AG04450 (cell line): Measurements from ENCODE around the gene CEP120. TPM values are rescaled to one million over a fixed set of nuclear protein-coding genes. Genes with fewer than 3 reads are reported as not detected.
A peak's percentile ranks its signal among the peaks of the same experiment; 100 is the strongest.
"Not testable (repeated sequence)": the region's sequence is repeated elsewhere in the genome, so short reads cannot be mapped to it uniquely, and the experiment has no call there.

ENCODE experiments used
- CTCF ChIA-PET: fragments of 300-600, 350-600 bp; formaldehyde crosslinking; extraction: SDS; loops from one replicate; lab custom pipeline; 2022; ENCODE audit warnings: antibody characterized with exemption, inconsistent platforms; lab: Charles Lee
- POLR2A ChIA-PET: fragments of 350-600 bp; formaldehyde crosslinking; extraction: SDS; loops from one replicate; lab custom pipeline; 2021; ENCODE audit warnings: antibody characterized with exemption, inconsistent platforms; lab: Yijun Ruan, JAX
- DNase-seq: peaks from one replicate; pipeline ENCODE4 v3.0.0-alpha.2; 2011; ENCODE audit warnings: low read depth, low spot score
- H3K27ac ChIP-seq: one replicate; pipeline ENCODE4 v1.5.1; 2012; ENCODE audit warnings: low read depth, low read length, control low read depth
- H3K27me3 ChIP-seq: one replicate; pipeline ENCODE4 v1.6.0; 2012; ENCODE audit warnings: low read length; ENCODE audit not compliant: control insufficient read depth, insufficient read depth
- H3K4me3 ChIP-seq: 2 replicates; pipeline ENCODE4 v1.5.1; 2011; ENCODE audit warnings: mild to moderate bottlenecking, low read depth, low read length, control low read depth
- H3K9me3 ChIP-seq: 2 replicates; pipeline ENCODE4 v1.5.1; 2012; ENCODE audit warnings: low read length; ENCODE audit not compliant: control insufficient read depth, insufficient read depth
- CTCF ChIP-seq: IDR thresholded peaks from 2 replicates; pipeline ENCODE4 v1.5.1; 2011; ENCODE audit warnings: low read depth, low read length, control low read depth, inconsistent platforms
- polyA minus RNA-seq: library from RNA; depleted of rRNA, polyadenylated mRNA; stranded (reverse); fragments of >200 nt; gene quantifications from 2 replicates; pipeline ENCODE4 v1.2.3, GENCODE V29; 2011; rRNA and poly(A)+ RNA removed
- polyA plus RNA-seq: library from polyadenylated mRNA; depleted of rRNA; stranded (reverse); fragments of >200 nt; gene quantifications from 2 replicates; pipeline ENCODE4 v1.2.3, GENCODE V29; 2011; rRNA removed

The CEP120 gene
- polyA plus RNA-seq (20.0 and 27.2 TPM in 2 replicates), polyA minus RNA-seq (37.3 and 39.5 TPM in 2 replicates)

DNA sequence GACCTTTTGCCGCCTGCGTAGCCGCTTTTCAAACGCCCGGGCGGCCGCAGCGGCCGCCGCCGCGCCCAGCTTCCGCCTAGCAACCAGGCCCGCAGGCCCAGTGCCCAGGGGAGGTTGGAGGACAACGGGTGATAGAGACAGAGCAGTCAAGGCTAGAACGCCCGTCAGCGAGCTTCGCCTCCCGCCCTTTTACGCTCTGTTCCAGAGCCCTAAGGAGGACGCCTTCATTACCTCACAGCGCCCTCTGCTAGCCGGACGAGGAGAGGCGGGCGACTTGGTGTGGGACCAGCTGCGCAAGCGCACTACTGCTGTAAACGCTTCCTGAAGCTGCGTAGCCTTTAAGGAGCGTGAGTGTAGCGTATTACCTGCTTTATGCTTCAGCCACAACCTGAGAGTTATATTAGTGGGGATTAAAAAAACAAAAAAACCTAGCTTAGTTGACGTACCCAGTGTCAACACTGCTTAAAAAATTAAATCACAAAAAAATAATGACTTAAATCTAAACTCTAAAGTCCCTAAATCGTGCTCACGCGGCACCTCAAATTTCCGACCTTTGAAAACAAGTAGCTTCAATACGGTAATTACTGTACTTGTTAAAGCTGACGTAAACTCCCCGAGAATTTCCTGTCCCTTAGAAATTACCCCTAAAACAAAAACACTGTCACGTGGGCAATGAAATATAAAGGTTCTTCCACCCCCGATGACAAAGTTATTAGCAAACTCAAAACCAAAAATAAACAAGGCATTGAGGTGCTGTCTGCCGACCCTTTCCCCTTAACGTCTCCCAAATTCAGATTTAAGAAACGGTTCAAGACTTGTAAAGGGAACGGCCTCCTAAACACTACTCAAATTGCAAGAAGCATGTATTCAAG, at the start of gene CEP120:
TSS of gene CEP120 (minus strand) at position 126 of the 872 bp plus-strand sequence. CDS start 405 bp downstream, outside the sequence.
- POLR2A ChIA-PET, result interaction anchor here (0.7 to 2.0 kb wide), 7 partner anchors 64 to 266 kb away, joined by 3 to 26 read pairs (median 5); partner anchors contain the start of gene CSNK1G3
- Histone ChIP-seq H3K27ac (peak within 1 kb of the TSS; percentile 72), H3K9me3 (no peaks in the 10 kb centered on the region), H3K27me3 (no peaks in the 10 kb centered on the region), H3K4me3 (peak within 1 kb of the TSS; percentile 82)
- peak; percentile 99 for DNase-seq
- TF ChIP-seq CTCF, result peak; percentile 80
- CTCF ChIA-PET, result interaction anchor here (0.5 to 3.7 kb wide), 63 partner anchors 10 to 929 kb away, joined by 3 to 82 read pairs (median 5); partner anchors contain the start of gene CSNK1G3

- no peaks in the 10 kb centered on the region for H3K9me3 ChIP-seq
- no peak for TF ChIP-seq CTCF
- no peak overlapping the region for H3K27ac ChIP-seq
- ChIA-PET POLR2A (no interaction called here), CTCF (interaction anchor here (0.6 kb wide), 1 partner anchor 18 kb away, joined by 3 read pairs; no protein-coding TSS in a partner anchor)
- no peak overlapping the region for H3K4me3 ChIP-seq
- no peak for DNase-seq
- H3K27me3 ChIP-seq, result no peaks in the 10 kb centered on the region
Measured at GRCh38 chr5:123472150-123472924, 49.1 kb upstream of the CEP120 start.

DNA sequence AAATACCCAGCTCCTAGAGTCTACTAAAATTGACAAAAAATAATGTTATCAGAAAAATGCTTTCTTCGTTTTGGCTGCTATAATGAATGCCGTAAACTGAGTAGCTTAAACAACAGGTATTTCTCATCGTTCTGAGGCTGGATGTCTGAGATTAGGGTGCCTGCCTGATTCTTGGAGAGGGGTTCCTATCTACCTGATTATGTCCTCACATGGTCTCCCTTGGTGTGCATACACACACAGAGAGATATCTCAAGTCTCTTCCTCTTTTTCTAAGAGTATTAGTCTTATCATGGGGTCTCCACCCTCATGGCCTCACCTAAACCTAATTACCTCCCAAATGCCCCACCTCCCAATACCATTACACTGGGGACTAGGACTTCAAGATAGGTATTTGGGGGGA, 48.2 kb upstream of the CEP120 start:
- Histone ChIP-seq H3K27ac (no peak overlapping the region), H3K9me3 (no peaks in the 10 kb centered on the region), H3K27me3 (no peaks in the 10 kb centered on the region), H3K4me3 (no peak overlapping the region)
- no peak for DNase-seq
- POLR2A ChIA-PET, result no interaction called here
- TF ChIP-seq CTCF, result no peak
- CTCF ChIA-PET, result no interaction called here

GRCh38 chr5:123466839-123467238, 43.6 kb upstream of the CEP120 start:
- H3K4me3 ChIP-seq, DNase-seq, H3K27ac ChIP-seq, H3K27me3 ChIP-seq, POLR2A ChIA-PET, H3K9me3 ChIP-seq, CTCF ChIA-PET: not testable (repeated sequence)

- no peak overlapping the region for H3K27ac ChIP-seq
- no peak overlapping the region for H3K4me3 ChIP-seq
- no peak for TF ChIP-seq CTCF
- no peaks in the 10 kb centered on the region for H3K9me3 ChIP-seq
- H3K27me3 ChIP-seq, result no peaks in the 10 kb centered on the region
- DNase-seq, result no peak
- POLR2A ChIA-PET, result no interaction called here
- CTCF ChIA-PET, result no interaction called here
Measured at GRCh38 chr5:123460296-123460729, 37.1 kb upstream of the CEP120 start.

DNA sequence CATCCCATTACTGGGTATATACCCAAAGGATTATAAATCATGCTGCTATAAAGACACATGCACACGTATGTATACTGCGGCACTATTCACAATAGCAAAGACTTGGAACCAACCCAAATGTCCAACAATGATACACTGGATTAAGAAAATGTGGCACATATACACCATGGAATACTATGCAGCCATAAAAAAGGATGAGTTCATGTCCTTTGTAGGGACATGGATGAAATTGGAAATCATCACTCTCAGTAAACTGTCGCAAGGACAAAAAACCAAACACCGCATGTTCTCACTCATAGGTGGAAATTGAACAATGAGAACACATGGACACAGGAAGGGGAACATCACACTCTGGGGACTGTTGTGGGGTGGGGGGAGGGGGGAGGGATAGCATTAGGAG, 35.8 kb upstream of the CEP120 start:
- H3K27me3 ChIP-seq, CTCF ChIA-PET, DNase-seq, H3K4me3 ChIP-seq, POLR2A ChIA-PET, H3K27ac ChIP-seq, H3K9me3 ChIP-seq: not testable (repeated sequence)
